Measurements from ENCODE around the gene FSD1L.
"Not testable (repeated sequence)": the region's sequence is repeated elsewhere in the genome, so short reads cannot be mapped to it uniquely, and the experiment has no call there.

The FSD1L gene

GRCh38 chr9:105503881-105504280 lies 56.0 kb downstream of the FSD1L start:
- H3K27ac ChIP-seq: no peak overlapping the region
- TF ChIP-seq CTCF (IDR thresholded peaks at IDR 0.05): no peak
- no peak for TF ChIP-seq ZFX (IDR thresholded peaks at IDR 0.05; ENCODE audit: borderline replicate concordance)

- H3K27ac ChIP-seq: peak overlapping the region; percentile 50
- no peak for TF ChIP-seq ZFX (IDR thresholded peaks at IDR 0.05; ENCODE audit: borderline replicate concordance)
- no peak for TF ChIP-seq CTCF (IDR thresholded peaks at IDR 0.05)
Measured at GRCh38 chr9:105507096-105507790, 59.4 kb downstream of the FSD1L start.

GRCh38 chr9:105508530-105508929 lies 60.7 kb downstream of the FSD1L start:
- TF ChIP-seq CTCF (IDR thresholded peaks at IDR 0.05) (no peak), ZFX (IDR thresholded peaks at IDR 0.05; ENCODE audit: borderline replicate concordance) (no peak)
- H3K27ac ChIP-seq: no peak overlapping the region

GRCh38 chr9:105510024-105510423 lies 62.2 kb downstream of the FSD1L start:
- no peak overlapping the region for H3K27ac ChIP-seq
- TF ChIP-seq ZFX (IDR thresholded peaks at IDR 0.05; ENCODE audit: borderline replicate concordance) (no peak), CTCF (IDR thresholded peaks at IDR 0.05) (no peak)

DNA sequence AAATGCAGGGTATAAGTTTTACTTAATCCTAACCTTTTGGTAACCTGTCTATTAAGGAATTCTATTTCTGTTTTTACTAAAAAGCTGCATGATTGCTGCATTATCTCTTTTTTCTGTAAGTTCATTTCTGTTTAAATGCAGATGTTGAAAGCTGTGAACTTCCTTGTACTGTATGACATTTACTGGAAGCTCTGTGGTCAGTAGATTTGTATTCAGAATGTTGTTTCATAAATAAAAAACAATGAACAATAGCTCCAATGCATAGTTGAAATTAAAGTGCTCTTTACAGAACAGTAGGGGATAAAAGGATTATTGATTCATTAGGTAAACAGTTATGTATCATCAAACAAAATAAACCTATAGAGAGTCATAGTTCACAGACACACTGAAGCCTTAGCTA lies 63.6 kb downstream of the FSD1L start:
- no peak overlapping the region for H3K27ac ChIP-seq
- TF ChIP-seq ZFX (IDR thresholded peaks at IDR 0.05; ENCODE audit: borderline replicate concordance) (no peak), CTCF (IDR thresholded peaks at IDR 0.05) (no peak)

- H3K27ac ChIP-seq: no peak overlapping the region
- TF ChIP-seq CTCF (IDR thresholded peaks at IDR 0.05): no peak
- TF ChIP-seq ZFX (IDR thresholded peaks at IDR 0.05; ENCODE audit: borderline replicate concordance): no peak
Measured at GRCh38 chr9:105515811-105516413, 68.1 kb downstream of the FSD1L start.

- H3K27ac ChIP-seq: not testable (repeated sequence)
Measured at GRCh38 chr9:105519710-105520369, 72.0 kb downstream of the FSD1L start.

- H3K27ac ChIP-seq: not testable (repeated sequence)
Measured at GRCh38 chr9:105520992-105521391, 73.2 kb downstream of the FSD1L start.

- not testable (repeated sequence) for H3K27ac ChIP-seq
Measured at GRCh38 chr9:105522618-105523385, 75.0 kb downstream of the FSD1L start.

Measured in 22Rv1 (cell line).